ENCODE results near the gene TAF13.

Gene TAF13

DNA sequence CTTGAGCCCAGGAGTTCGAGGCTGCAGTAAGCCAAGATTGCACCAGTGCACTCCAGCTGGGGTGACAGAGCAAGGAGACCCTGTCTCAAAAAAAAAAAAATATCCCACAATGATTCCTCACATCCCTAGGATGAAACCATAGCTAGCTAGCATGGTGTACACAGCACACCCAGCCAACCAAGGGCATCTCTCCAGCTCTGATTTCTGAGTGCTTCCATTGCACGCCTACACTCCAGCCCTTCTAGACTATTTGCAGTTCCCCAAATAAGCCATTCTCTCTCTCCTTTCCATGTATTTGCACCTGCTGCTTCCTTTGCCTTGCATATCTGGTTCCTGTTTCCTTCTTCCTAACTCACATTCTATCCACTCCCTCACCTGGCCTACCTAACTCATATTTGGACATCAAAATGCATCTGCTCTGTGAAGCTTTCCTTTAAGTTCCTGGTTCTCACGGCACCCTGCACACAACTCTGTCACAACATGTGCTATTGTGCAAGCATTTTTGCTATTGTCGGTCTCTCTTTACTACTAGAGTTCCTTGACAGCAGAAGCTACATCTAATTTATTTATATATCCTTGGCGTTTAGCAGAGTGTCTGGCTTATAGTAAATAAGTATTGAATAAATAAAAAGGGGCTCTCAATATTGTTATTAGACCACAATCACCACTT is 35.7 kb upstream of the TAF13 start:
- no peak for DNase-seq

DNA sequence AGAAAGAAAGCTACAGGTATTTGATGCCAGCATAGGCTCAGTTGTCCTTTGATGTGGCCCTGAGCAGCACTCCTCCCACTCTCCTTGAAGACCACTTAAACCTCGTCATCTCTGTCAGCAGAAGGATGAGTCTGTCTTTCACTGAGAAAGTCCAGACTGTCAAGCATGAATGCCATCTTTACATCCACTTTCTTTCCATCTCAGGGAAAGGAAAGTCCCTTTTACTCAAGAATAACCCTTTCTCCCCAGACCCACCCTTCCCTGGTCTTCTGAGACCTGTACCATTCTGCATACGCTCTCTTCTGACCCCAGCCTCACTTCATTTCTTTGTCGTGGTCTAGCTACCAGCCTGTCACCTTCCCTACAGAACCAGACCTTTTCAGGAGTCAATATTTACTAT is 34.1 kb upstream of the TAF13 start:
- no peaks in the 10 kb centered on the region for H3K9me3 ChIP-seq (replicated peaks; ENCODE audit: insufficient read depth, low read length)
- H4K20me1 ChIP-seq (ENCODE audit: insufficient read depth, low read length) = no peaks in the 10 kb centered on the region
- no peaks in the 10 kb centered on the region for H3K36me3 ChIP-seq (replicated peaks; ENCODE audit: insufficient read depth, low read length)
- no peak for DNase-seq
- H3K79me2 ChIP-seq (ENCODE audit: low read length) = no peaks in the 10 kb centered on the region
- H3K4me3 ChIP-seq (ENCODE audit: low read length) = no peak overlapping the region
- no peak overlapping the region for H2AFZ ChIP-seq (ENCODE audit: low read length)
- no peaks in the 10 kb centered on the region for H3K9me2 ChIP-seq (replicated peaks; ENCODE audit: insufficient read depth, low read length)
- H3K9ac ChIP-seq (ENCODE audit: low read length) = no peak overlapping the region
- no peaks in the 10 kb centered on the region for H3K4me1 ChIP-seq (ENCODE audit: low read length)
- H3K4me2 ChIP-seq (ENCODE audit: low read depth, low read length) = no peak overlapping the region
- TF ChIP-seq, protein P1, sequence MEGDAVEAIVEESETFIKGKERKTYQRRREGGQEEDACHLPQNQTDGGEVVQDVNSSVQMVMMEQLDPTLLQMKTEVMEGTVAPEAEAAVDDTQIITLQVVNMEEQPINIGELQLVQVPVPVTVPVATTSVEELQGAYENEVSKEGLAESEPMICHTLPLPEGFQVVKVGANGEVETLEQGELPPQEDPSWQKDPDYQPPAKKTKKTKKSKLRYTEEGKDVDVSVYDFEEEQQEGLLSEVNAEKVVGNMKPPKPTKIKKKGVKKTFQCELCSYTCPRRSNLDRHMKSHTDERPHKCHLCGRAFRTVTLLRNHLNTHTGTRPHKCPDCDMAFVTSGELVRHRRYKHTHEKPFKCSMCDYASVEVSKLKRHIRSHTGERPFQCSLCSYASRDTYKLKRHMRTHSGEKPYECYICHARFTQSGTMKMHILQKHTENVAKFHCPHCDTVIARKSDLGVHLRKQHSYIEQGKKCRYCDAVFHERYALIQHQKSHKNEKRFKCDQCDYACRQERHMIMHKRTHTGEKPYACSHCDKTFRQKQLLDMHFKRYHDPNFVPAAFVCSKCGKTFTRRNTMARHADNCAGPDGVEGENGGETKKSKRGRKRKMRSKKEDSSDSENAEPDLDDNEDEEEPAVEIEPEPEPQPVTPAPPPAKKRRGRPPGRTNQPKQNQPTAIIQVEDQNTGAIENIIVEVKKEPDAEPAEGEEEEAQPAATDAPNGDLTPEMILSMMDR (IDR thresholded peaks at IDR 0.05; ENCODE audit: low read length) = no peak
- no peak for TF ChIP-seq EZH2phosphoT487 (IDR thresholded peaks at IDR 0.05; ENCODE audit: low read length)
- TF ChIP-seq EZH2 (optimal IDR thresholded peaks at IDR 0.05; ENCODE audit: low read depth, low read length) = no peak
- no peak overlapping the region for H3K27ac ChIP-seq (ENCODE audit: low read length)
- H3K27me3 ChIP-seq (replicated peaks; ENCODE audit: insufficient read depth, low read length) = no peaks in the 10 kb centered on the region; the same call in 1 of the 2 replicates
- H3F3A ChIP-seq (ENCODE audit: insufficient read depth, low read length) = no peaks in the 10 kb centered on the region

More for the DNA sequence above, 35.7 kb upstream of the TAF13 start:
- Histone ChIP-seq H3K9ac (ENCODE audit: low read length) (no peak overlapping the region), H3K4me3 (ENCODE audit: low read length) (no peak overlapping the region), H4K20me1 (ENCODE audit: insufficient read depth, low read length) (no peaks in the 10 kb centered on the region), H3K4me1 (ENCODE audit: low read length) (no peaks in the 10 kb centered on the region), H3K9me3 (replicated peaks; ENCODE audit: insufficient read depth, low read length) (no peaks in the 10 kb centered on the region), H3K79me2 (ENCODE audit: low read length) (no peaks in the 10 kb centered on the region), H3K4me2 (ENCODE audit: low read depth, low read length) (no peak overlapping the region), H3K9me2 (replicated peaks; ENCODE audit: insufficient read depth, low read length) (no peaks in the 10 kb centered on the region), H3K36me3 (replicated peaks; ENCODE audit: insufficient read depth, low read length) (no peaks in the 10 kb centered on the region), H3K27me3 (replicated peaks; ENCODE audit: insufficient read depth, low read length) (no peaks in the 10 kb centered on the region; the same call in 1 of the 2 replicates), H2AFZ (ENCODE audit: low read length) (no peak overlapping the region), H3K27ac (ENCODE audit: low read length) (no peak overlapping the region), H3F3A (ENCODE audit: insufficient read depth, low read length) (no peaks in the 10 kb centered on the region)
- TF ChIP-seq EZH2 (optimal IDR thresholded peaks at IDR 0.05; ENCODE audit: low read depth, low read length) = no peak
- TF ChIP-seq EZH2phosphoT487 (IDR thresholded peaks at IDR 0.05; ENCODE audit: low read length) = no peak
- TF ChIP-seq, protein P1 (IDR thresholded peaks at IDR 0.05; ENCODE audit: low read length) = no peak

DNA sequence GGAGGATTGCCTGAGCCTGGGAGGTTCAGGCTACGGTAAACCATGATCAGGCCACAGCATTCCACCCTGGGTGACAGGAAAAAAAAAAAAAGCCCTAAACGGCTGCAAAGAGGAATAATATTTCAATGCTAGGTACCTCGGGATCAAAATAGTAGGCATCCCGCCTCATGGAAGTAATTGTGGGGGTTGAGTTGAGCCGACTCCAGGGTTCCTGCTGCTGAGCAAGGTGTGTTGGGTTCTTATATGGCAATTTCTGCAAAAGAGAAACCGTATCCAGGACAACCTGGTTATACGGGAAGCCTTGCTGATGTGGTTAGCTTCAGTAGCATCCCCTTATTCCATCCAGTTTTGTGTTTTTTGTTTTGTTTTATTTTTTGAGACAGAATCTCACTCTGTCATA is 32.0 kb upstream of the TAF13 start:
- no peak overlapping the region for H2AFZ ChIP-seq (ENCODE audit: low read length)
- H3K4me2 ChIP-seq (ENCODE audit: low read depth, low read length) = no peak overlapping the region
- no peak for TF ChIP-seq EZH2 (optimal IDR thresholded peaks at IDR 0.05; ENCODE audit: low read depth, low read length)
- TF ChIP-seq, protein P1 (IDR thresholded peaks at IDR 0.05; ENCODE audit: low read length) = no peak
- TF ChIP-seq EZH2phosphoT487 (IDR thresholded peaks at IDR 0.05; ENCODE audit: low read length) = no peak
- H3K36me3 ChIP-seq (replicated peaks; ENCODE audit: insufficient read depth, low read length) = no peaks in the 10 kb centered on the region
- no peaks in the 10 kb centered on the region for H3K9me3 ChIP-seq (replicated peaks; ENCODE audit: insufficient read depth, low read length)
- H3F3A ChIP-seq (ENCODE audit: insufficient read depth, low read length) = no peaks in the 10 kb centered on the region
- H3K4me1 ChIP-seq (ENCODE audit: low read length) = no peaks in the 10 kb centered on the region
- no peaks in the 10 kb centered on the region for H3K9me2 ChIP-seq (replicated peaks; ENCODE audit: insufficient read depth, low read length)
- no peaks in the 10 kb centered on the region for H3K27me3 ChIP-seq (replicated peaks; ENCODE audit: insufficient read depth, low read length)
- no peak overlapping the region for H3K27ac ChIP-seq (ENCODE audit: low read length)
- no peak for DNase-seq
- H3K4me3 ChIP-seq (ENCODE audit: low read length) = no peak overlapping the region
- H3K9ac ChIP-seq (ENCODE audit: low read length) = no peak overlapping the region
- no peaks in the 10 kb centered on the region for H4K20me1 ChIP-seq (ENCODE audit: insufficient read depth, low read length)
- H3K79me2 ChIP-seq (ENCODE audit: low read length) = no peaks in the 10 kb centered on the region

Data from MM.1S (cell line).